ENCODE measurements around the gene FFAR4.

FFAR4 gene

DNA sequence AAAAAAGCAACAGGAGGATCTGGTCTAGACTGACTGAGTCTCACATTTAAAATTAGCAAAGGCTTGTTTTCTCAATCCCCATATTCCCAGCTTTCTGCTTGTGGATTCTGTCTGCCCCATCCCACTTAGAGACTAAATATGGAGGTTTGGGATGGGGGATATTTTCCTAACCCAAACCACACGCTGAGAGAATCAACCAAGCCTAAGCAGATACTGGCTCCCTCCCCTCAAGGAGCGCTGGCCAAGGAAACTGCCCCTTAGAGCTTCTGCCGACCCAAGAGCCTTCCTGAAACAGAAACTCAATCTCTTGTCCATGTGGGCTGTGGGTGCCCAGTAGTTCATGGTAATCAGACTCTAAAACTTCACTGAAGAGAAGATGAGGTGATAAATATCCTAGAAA lies 3.9 kb downstream of the FFAR4 start:
- DNase-seq (ENCODE audit: low read depth in 4 of 4, low spot score in 1 of 4), result no peak

DNA sequence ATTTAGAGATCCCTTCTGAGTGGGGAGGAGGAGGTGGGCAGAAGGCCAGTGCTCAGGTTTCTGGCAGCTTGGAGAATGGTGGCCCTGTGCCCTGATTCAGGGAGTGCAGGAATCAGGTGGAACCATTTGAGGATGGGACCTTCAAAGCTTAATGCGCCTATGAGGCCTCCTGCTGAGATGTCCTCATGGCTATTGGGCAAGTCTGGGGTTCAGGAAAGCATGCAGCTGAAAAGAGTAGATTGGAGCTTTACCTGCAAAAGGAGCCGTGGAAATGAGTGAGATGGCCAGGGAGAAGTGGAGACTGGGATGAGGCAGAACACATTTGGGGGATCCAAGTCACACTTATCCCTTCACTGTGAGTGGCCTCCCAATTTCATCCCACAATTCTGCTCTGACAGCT lies 6.1 kb downstream of the FFAR4 start:
- no peak for DNase-seq (ENCODE audit: low read depth in 4 of 4, low spot score in 1 of 4)

DNA sequence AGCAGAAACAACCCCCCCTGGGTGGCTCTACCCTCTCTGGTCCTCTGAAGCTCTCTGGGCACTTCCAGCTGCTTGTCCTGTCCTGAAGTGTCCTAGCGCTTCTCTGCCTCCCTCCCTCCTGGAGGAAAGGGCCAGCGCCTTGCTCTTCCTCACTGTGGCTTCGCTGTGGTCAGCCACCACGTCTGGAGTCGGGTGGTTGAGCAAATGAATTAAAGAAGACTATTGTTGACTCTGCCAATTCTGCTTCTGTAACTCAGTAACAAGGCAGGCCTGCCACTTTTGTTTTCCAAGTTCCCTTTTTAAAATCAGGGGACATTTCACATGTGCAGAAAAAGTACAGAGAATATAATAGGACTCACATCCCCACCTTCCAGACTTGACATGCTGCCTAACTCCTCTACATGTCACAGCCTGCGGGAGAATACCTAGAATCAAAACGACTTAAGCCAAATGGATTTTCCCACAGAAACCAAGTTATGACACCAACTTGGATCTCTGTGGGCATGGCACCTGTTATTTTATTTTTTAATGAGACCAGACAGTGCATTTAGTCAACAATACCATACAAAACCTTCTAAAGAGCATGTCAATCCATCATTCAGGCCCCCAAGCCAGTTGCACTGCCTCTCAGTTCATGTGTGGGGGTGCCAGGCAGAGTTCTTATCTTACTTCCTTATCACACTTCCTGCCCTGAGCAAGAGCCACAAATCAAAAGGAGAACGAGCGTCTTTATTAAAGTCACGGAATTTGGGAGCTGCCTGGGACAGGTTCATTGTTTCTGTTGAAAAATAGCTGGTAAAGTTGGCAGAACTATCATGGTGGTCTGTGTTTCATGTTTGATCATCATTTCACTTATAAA lies 6.8 kb downstream of the FFAR4 start:
- DNase-seq (ENCODE audit: low read depth in 4 of 4, low spot score in 1 of 4), result no peak

DNA sequence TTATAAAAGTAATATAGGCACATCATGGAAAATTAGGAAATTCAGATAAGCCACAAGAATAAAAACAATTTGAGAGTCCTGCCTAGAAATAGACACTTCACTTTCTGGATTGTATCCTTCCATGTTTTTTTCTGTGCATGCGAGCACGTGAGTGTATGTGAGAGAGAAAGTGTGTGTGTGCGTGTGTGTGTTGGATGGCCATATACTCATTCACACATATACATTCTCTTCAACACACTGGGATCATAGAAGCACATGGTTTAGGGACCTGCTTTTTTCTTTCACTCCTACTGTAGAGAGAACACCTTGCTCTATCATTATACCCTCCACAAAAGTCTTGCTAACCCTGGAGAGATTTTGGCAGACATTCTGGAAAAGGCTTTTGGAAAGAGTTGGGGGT lies 7.5 kb downstream of the FFAR4 start:
- DNase-seq (ENCODE audit: low read depth in 4 of 4, low spot score in 1 of 4), result no peak

DNA sequence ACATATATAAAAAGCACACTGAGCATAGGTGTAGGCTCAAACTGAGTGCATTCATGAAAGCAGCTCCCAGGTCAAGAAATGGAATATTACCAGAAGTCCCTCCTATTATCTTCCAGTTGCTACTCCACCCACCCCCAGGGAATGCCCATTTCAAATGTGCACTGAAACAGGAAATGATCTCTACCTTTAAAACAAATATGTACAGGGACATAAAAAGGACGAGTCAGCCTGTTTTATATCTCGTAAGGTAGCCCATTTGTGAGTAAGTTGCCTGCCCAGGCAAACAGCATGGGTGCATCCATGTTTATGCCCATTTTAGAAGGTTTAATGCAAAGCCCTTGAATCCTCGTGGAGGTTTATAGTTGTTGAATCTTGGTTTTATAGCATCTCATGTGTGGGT lies 10.4 kb downstream of the FFAR4 start:
- DNase-seq (ENCODE audit: low read depth in 4 of 4, low spot score in 1 of 4), result no peak

DNA sequence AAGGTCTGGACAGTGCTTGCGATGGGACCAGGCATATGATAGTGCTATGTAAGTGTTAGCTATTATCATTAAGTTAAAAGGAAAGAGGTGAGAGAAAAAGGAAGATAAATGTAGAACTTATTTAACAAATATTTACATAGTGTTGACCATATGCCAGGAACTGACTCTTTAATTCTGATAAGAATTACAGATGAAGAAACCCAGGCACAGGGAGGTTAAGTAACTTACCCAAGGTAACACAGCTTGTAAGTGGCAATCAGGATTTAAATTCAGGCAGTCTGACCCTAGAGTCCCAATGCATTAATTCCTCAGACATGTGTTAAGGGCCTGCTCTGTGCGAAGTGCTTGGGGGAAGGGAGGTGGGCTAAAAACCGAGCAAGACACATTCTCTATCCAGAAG lies 11.1 kb downstream of the FFAR4 start:
- DNase-seq (ENCODE audit: low read depth in 4 of 4, low spot score in 1 of 4), result no peak

DNA sequence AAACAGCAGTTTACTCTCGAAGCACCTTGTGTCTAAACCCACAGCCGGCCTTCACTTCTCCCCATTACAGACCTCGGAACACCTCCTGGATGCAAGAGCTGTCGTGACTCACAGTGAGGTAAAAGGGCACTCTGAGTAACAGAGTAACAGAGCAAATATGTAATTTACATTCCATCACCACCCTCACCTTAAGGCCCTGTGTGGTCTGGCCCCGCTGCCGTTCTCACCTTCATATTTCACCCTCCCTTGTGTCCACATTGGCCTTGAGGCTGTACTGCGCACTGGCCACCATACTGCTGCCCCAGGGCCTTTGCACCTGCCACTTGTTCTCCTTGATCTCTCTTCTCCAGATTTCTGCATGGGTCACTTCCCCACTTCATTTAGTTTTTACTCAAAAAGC lies 12.6 kb downstream of the FFAR4 start:
- no peak for DNase-seq (ENCODE audit: low read depth in 4 of 4, low spot score in 1 of 4)

DNA sequence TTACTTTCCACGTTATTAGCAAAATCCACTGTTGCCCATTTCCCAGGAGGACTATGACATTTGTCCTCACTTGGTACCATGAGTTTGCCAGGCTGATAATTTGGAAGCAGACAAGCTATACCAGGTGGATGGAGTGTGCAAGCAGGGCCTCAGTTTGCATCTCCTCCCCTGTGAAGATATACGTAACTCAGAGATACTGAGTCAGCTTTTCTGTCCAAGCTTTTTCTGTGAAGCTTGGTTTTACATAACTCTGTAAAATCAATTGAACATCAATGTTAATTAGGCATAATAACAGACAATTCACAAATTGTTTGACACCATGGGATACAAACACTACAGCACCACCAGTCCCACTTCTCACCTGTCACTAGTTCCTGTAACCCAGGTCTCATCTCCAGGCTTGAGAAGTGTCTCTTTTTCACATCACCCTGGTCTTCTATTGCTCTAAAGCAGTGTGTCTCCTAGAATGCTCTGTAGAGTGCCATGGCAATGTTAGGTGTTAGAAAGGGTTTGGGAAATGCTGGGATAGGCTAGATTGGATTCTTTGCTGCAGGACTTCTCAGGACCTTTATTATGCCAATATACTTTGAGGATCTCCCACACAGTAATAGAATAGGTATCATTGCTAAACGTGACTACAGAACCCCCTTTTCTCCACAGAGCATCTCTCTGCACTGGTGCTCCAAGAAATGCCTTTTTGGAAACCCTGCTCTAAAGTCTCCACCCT lies 13.7 kb downstream of the FFAR4 start:
- DNase-seq (ENCODE audit: low read depth in 4 of 4, low spot score in 1 of 4), result no peak

DNA sequence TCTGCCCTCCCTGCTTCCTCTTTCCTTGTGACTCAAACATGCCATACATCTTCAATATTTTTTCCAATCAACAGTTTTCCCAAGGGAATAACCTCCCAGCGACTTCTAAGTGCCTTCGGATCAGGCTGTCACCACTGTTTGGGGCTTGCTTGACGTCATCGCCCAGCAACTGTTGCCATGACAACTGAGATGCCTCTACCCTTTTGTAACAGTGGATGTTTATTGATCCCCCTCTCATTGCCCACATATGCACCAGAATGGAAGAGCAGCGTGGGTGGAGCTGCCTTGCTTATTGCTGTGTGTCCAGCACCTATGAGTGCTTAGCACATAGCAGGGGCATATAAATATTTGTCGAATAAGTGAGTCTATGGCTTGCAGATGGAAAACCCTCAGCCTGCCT lies 14.4 kb downstream of the FFAR4 start:
- no peak for DNase-seq (ENCODE audit: low read depth in 4 of 4, low spot score in 1 of 4)

DNA sequence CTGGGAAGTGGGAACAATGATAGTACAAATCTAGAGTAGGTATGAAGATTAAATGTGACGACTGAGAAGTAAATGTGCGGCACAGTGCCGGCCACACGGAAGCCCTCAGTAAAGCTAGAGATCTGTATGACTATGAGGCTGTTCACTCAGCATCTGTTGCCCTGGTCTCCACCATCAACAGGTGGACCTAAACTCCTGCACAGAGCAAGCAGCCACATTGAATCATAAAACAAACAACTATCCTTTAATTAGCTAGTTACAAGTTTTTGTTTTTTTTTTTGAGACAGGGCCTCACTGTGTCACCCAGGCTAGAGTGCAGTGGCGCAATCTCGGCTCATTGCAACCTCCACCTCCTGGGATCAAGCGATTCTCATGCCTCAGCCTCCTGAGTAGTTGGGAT lies 18.0 kb downstream of the FFAR4 start:
- DNase-seq (ENCODE audit: low read depth in 4 of 4, low spot score in 1 of 4), result no peak

DNA sequence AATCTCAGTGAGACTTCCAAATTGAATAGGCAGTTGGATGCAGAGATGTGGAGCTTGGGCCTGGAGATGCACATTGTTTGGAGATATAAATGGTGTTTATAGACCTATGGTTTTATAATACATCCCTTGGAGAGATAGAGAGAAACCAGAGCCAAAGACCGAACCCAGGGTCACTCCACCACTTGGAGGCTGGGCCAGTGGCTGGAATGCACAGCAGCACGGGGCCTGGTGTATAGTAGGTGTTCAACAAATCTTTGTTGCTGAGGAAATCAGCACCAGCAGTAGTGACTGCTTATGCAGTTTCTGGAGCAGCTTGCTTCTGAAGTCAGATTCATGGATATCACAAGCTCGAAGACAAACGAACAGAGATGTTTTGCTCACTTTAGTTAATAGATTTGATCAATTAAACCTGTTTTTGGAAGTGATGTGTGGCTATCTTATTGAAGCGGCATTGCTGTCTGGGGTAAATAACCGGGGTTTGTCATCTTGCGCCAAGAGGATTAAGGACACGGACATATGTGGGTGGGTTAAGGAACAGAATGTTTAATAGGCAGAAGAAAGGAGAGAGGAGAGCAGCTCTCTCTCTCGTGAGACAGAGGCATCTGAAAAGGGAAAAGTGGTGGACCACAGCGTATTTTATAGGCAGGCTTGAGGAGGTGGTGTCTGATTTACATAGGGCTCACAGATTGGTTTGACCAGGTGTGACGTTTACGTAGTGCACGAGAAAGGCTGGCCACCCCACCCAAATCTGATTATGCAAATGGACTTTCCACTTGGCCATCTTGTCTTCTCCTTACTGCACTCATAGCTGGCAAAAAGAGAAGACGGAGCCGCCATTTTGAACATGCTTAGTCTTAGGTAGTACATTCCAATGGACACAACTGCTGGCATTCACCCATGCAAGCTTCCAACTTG lies 23.4 kb downstream of the FFAR4 start:
- DNase-seq (ENCODE audit: low read depth in 4 of 4, low spot score in 1 of 4), result no peak

DNA sequence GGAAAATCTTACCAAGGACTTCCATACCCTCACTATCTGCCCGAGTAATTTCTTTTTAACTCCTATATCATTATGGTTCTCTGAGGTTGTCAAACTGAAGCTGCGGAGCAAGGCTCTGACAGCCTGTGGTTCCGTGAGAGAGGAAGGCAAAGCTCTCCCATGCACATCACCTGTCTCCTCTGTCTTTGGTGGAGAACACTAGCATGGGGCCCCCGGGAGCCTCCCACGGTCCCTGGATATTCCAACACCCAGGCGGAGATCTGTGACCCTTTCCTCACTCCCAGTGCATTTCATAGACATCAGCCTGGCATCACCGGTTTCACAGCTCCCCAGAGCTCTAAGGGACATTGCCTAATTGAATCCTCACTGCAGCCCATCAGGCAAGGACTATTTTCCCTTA lies 24.2 kb downstream of the FFAR4 start:
- no peak for DNase-seq (ENCODE audit: low read depth in 4 of 4, low spot score in 1 of 4)

DNA sequence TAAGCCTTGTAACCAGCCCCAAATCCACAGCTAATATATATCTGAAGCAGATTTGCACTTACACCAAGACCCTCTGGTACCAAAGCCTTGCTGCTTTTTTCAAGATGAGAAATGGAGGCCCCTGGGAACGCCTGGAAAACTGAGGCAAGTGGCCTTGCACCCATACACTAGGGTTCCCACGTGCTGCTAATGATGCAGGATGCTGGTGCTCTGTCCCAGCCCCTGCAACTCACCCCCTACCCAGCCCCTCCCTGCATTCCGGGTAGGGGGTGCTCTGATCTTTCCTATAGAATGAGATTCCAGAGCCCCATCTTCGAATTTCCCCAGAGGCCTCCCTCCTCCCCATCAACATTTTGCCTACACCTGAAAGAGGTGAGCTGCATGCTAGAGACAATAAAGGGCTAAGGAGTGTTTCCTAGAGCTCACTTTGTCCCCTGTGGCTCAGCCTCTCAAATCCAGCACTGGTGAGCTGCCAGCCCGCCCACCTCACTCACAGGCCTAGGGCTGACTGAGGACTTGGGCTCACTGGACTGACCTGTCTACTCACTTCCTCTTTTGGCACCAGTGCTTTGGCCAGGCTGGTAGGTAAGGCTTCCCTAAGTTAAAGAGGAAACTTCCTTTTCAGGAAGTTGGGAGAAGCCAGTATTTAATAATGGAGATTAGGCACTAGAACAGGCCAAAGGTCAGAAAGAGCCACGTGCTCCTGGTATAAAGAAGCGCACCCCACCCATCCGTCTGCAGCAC lies 24.8 kb downstream of the FFAR4 start:
- DNase-seq (ENCODE audit: low read depth in 4 of 4, low spot score in 1 of 4), result no peak

DNA sequence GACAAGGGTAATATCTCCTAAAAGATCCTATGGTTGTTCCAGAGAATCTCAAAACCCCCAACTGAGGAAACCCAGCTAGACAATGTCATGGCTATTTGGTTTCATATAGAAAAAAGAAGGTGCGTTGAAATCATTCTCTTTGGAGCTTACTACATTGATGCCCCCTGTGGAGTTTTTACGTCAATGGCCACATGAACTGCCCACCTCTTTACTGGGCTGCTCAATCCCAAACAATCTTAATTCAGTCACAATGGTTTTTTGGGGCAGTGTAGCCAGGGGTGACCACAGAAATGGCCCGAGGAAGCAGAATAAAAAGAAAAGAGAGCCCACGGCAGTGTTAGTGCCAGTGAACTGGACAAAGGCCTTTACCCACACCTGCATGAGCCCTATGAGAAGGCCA lies 26.8 kb downstream of the FFAR4 start:
- DNase-seq (ENCODE audit: low read depth in 4 of 4, low spot score in 1 of 4), result no peak

DNA sequence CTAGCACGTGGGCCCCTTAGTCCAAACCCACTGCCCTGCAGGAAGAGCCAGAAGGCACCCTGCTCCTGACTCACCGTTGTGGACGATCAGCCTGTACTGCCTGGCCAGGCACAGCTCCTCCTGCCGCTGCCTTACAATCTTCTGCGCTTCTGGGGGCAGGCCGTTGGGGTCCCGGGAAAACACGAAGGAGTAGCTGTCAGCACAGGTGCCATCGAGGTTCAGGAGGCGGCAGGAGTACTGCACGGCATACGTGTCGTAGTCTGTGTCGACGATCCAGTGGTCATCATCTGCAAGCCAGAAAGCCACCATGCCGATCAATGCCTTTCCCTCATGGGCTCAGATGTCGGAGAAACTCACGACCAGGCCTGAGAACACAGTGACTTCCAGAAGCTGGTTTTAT lies 27.3 kb downstream of the FFAR4 start:
- DNase-seq (ENCODE audit: low read depth in 4 of 4, low spot score in 1 of 4), result no peak

DNA sequence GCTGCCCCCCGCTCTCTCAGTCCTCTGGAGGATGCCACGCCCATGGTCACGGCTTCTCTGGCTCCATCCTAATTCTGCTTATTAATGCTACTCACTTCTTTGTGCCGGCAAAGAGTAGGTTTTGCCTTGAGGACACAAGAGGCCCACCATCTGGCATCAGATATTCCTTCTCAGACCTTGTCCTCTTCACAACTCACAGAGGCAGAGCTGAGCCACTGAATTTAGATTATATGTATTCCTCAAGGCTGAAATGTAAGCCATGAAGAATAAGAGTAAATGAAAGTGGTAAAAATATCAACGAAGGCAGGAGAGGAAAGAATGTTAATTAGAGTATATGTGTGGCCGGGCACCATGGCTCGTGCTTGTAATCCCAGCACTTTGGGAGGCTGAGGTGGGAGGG lies 28.1 kb downstream of the FFAR4 start:
- DNase-seq (ENCODE audit: low read depth in 4 of 4, low spot score in 1 of 4), result no peak

DNA sequence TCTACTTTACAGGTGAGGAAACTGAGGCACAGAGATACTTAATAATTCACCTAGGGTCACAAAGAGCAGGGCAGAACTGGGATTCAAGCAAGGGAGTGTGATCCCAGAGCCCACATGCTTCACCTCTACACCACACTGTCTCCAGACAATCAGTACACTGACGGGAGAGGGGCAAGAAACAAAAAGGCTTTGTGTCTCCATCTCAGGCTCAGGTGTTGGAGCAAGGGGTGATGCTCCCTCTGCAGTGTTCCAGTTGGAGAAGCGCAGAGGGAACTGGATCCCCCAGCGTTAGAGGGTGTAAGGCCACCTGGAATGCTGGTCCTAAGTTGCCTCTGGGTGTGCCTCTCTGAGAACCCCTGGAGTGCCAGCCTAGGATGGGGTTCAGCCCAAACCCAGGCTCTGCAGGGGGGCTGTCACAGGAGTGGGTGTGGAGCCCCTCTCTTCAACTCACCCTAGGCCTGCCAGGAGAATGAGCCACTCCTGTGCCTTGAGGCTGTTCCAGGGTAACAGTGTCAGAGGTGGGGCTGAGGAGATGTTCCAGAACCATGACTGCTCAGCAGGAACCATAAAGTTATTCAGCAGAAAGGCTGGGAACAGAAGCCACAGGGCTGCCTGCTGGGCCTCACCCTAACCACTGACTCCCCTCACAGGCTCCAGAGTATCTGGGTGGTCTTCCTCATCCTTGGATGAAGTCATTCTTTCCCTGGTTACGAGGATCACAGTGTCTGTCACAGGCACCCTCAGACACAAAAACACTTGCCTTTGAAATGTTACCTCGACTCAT lies 29.1 kb downstream of the FFAR4 start:
- no peak for DNase-seq (ENCODE audit: low read depth in 4 of 4, low spot score in 1 of 4)

DNA sequence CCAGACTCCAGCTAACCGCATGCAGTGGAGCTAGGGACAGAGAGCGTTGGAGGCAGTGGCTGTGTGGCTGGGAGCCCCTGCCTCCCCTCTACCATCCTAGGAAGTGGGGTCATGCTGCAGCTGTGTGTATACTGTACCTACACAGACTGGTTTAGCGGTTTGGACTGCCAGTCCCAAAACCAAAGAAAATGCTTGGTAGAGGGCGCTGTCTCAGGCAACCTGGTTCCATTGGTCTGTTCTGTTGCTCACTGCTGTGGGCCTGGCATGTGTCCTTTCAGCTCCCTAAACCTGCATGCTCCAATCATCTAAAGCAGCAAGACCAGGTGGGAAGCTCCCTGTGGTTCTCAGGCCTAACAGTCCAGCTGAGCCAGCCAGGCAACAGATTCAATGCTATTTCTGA lies 30.1 kb downstream of the FFAR4 start:
- DNase-seq (ENCODE audit: low read depth in 4 of 4, low spot score in 1 of 4), result no peak

DNA sequence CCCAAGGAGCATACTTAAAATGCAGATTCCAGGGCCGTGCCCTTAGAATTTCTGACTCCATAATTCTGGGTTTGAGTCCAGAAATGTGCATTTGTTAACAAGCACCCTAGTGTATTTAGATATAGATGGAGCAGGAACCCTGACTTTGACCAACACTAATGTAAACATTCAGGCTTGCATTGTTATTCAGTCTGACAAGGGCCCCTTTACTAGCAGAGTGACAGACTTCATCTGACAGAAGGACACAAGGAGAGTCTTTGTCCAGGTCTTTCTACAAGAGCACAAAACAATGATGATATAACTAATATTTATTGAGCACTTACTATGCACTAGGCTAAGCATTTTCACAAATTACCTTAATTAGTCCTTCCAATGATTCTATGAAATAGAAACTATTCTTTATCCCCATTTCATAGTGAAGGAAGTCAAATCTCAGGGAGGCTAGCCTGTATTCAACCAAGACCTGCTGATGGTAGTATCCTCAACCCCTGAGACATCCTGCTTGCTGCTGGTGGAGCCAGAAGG lies 30.7 kb downstream of the FFAR4 start:
- no peak for DNase-seq (ENCODE audit: low read depth in 4 of 4, low spot score in 1 of 4)

DNA sequence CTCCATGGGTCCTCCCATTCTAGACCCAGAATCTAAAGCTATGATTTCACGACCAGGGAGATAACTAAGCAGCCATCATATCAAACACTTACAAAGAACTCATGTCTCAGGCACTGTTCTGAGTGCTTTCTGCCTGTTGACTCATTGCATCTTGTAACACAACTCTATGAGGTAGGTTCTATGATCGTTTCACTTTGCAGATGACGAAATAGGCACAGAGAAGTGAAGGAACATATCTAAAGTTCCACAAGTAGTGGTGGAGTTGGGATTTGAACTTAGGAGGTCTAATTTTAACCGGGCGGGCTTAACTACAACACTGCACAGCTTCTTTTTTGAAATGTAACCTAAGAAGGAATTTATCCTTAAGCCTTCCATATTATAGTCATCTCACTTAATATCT lies 31.7 kb downstream of the FFAR4 start:
- no peak for DNase-seq (ENCODE audit: low read depth in 4 of 4, low spot score in 1 of 4)

Measured in stimulated activated CD4-positive, alpha-beta T cell treated with anti-CD3 and anti-CD28 coated beads, Interleukin-1b, Interleukin-23, amount 100 ng/mL, for 24 hours (primary cell).